ENCODE measurements around the gene TMEM63A. TPM values are rescaled to one million over a fixed set of nuclear protein-coding genes. Genes with fewer than 3 reads are reported as not detected.

Gene TMEM63A
- total RNA-seq, 4 donors from 2014 or later: 11.2 to 125 (median 63.8) TPM

GRCh38 chr1:225848030-225848955 lies 33.9 kb downstream of the TMEM63A start:
- no peaks in the 10 kb centered on the region for H3K9me3 ChIP-seq
- intact Hi-C loops (cut with DNase I; ENCODE audit: low total_unique reads): loop anchor here (5.0 kb wide), 1 partner anchor 41 kb away; no protein-coding TSS in a partner anchor
- no peak overlapping the region for H3K4me3 ChIP-seq
- H3K27me3 ChIP-seq: no peaks in the 10 kb centered on the region
- no peak for TF ChIP-seq POLR2A (IDR thresholded peaks at IDR 0.05)
- no peak for TF ChIP-seq CTCF (IDR thresholded peaks at IDR 0.05)
- H3K36me3 ChIP-seq: no peaks in the 10 kb centered on the region
- H3K4me1 ChIP-seq: peaks cover 0 to 4% of the 10 kb centered on the region in 2 donors
- peak overlapping the region; percentile 32 for H3K27ac ChIP-seq
- DNase-seq: no peak

- Histone ChIP-seq H3K27ac (peak overlapping the region in 1 of 2 donors; percentile 32), H3K27me3 (no peaks in the 10 kb centered on the region), H3K36me3 (no peaks in the 10 kb centered on the region), H3K4me1 (peaks cover 0 to 4% of the 10 kb centered on the region in 2 donors), H3K9me3 (no peaks in the 10 kb centered on the region), H3K4me3 (no peak overlapping the region)
- no peak for TF ChIP-seq CTCF (IDR thresholded peaks at IDR 0.05)
- TF ChIP-seq POLR2A (IDR thresholded peaks at IDR 0.05): no peak
- no peak for DNase-seq
- intact Hi-C loops (cut with DNase I; ENCODE audit: low total_unique reads): loop anchor here (5.0 kb wide), 1 partner anchor 40 kb away; no protein-coding TSS in a partner anchor
These were observed 34.6 kb downstream of the TMEM63A start for GRCh38 chr1:225847610-225848009.

- no peak overlapping the region for H3K4me3 ChIP-seq
- DNase-seq: no peak
- peaks cover 0 to 4% of the 10 kb centered on the region in 2 donors for H3K4me1 ChIP-seq
- H3K36me3 ChIP-seq: no peaks in the 10 kb centered on the region
- H3K9me3 ChIP-seq: no peaks in the 10 kb centered on the region
- H3K27ac ChIP-seq: peak overlapping the region in 1 of 2 donors; percentile 51
- TF ChIP-seq CTCF (IDR thresholded peaks at IDR 0.05) (no peak), POLR2A (IDR thresholded peaks at IDR 0.05) (no peak)
- intact Hi-C loops (cut with DNase I; ENCODE audit: low total_unique reads): loop anchor here (5.0 kb wide), 1 partner anchor 39 kb away; no protein-coding TSS in a partner anchor
- H3K27me3 ChIP-seq: no peaks in the 10 kb centered on the region
These were observed 35.6 kb downstream of the TMEM63A start for GRCh38 chr1:225846331-225847310.

GRCh38 chr1:225845571-225846259 lies 36.5 kb downstream of the TMEM63A start:
- Histone ChIP-seq H3K9me3 (no peaks in the 10 kb centered on the region), H3K4me3 (no peak overlapping the region), H3K27ac (peak overlapping the region; percentile 51 to 72), H3K27me3 (no peaks in the 10 kb centered on the region), H3K4me1 (peaks cover 0 to 4% of the 10 kb centered on the region in 2 donors), H3K36me3 (no peaks in the 10 kb centered on the region)
- peak; percentile 77 to 85 (median 84) for TF ChIP-seq CTCF (IDR thresholded peaks at IDR 0.05)
- TF ChIP-seq POLR2A (IDR thresholded peaks at IDR 0.05): no peak
- DNase-seq: peak; percentile 81 to 86
- intact Hi-C loops (cut with DNase I; ENCODE audit: low total_unique reads): loop anchor here (5.0 kb wide), 1 partner anchor 38 kb away; no protein-coding TSS in a partner anchor

Measured in uterus (tissue), 4 donors.